Liver (tissue), 9 donors: ENCODE measurements around the gene GALNT17. TPM values are rescaled to one million over a fixed set of nuclear protein-coding genes. Genes with fewer than 3 reads are reported as not detected.

Experiments used
- DNase-seq: peaks from one replicate; pipeline ENCODE4 v3.0.0-alpha.2; 2017; ENCODE audit warnings: low spot score
- H3K27ac ChIP-seq, 2 donors: one replicate each; pipeline ENCODE4 v1.7.0; 2013; ENCODE audit warnings: inconsistent platforms in 2 of 2, low read length in 2 of 2, control low read depth in 1 of 2, low read depth in 1 of 2, mild to moderate bottlenecking in 1 of 2
- H3K27me3 ChIP-seq, 4 donors: one replicate each; pipeline versions ENCODE4 v1.6.1 to v1.7.0; 2013; ENCODE audit warnings: low read length in 3 of 4, inconsistent platforms in 1 of 4, mild to moderate bottlenecking in 1 of 4, moderate library complexity in 1 of 4; ENCODE audit not compliant: control insufficient read depth in 4 of 4, insufficient read depth in 4 of 4
- H3K36me3 ChIP-seq, 4 donors: one replicate each; pipeline versions ENCODE4 v1.6.1 to v1.7.0; 2013; ENCODE audit warnings: low read length in 3 of 4, mild to moderate bottlenecking in 3 of 4, low read depth in 1 of 4, moderate library complexity in 1 of 4; ENCODE audit not compliant: control insufficient read depth in 4 of 4, insufficient read depth in 3 of 4
- H3K4me1 ChIP-seq, 4 donors: one replicate each; pipeline versions ENCODE4 v1.6.1 to v1.7.0; 2013; ENCODE audit warnings: low read length in 3 of 4, mild to moderate bottlenecking in 3 of 4, moderate library complexity in 1 of 4; ENCODE audit not compliant: control insufficient read depth in 4 of 4, insufficient read depth in 4 of 4
- H3K4me3 ChIP-seq, 3 donors: one replicate each; pipeline versions ENCODE4 v1.6.1 to v1.7.0; 2013; ENCODE audit warnings: low read length in 3 of 3, control low read depth in 1 of 3, low read depth in 1 of 3, mild to moderate bottlenecking in 1 of 3
- H3K9ac ChIP-seq, 2 donors: one replicate each; pipeline ENCODE4 v1.7.0; 2013; ENCODE audit warnings: low read length in 2 of 2, mild to moderate bottlenecking in 2 of 2, moderate library complexity in 2 of 2, control low read depth in 1 of 2, low read depth in 1 of 2
- H3K9me3 ChIP-seq, 4 donors: one replicate each; pipeline versions ENCODE4 v1.6.1 to v1.7.0; 2013; ENCODE audit warnings: low read length in 3 of 4; ENCODE audit not compliant: control insufficient read depth in 4 of 4
- CTCF ChIP-seq: fragments of 150-350 bp; IDR thresholded peaks from 2 replicates; pipeline ENCODE4 v1.5.1; 2017; ENCODE audit warnings: improper control_type of control experiment, low read depth, low read length; ENCODE audit not compliant: missing input control
- EGR1 ChIP-seq, 2 donors: IDR thresholded peaks; 2 replicates each; pipeline ENCODE4 v1.6.1; 2016 to 2018; ENCODE audit warnings: antibody characterized with exemption in 2 of 2, low read depth in 2 of 2
- FOXA1 ChIP-seq: IDR thresholded peaks from 2 replicates; pipeline ENCODE4 v1.6.1; 2016; ENCODE audit warnings: antibody characterized with exemption
- FOXA2 ChIP-seq: IDR thresholded peaks from 2 replicates; pipeline ENCODE4 v1.6.1; 2016; ENCODE audit warnings: antibody characterized with exemption
- GABPA ChIP-seq, 2 donors: IDR thresholded peaks in 1 of 2; conservative IDR thresholded peaks in 1 of 2; 2 replicates each; pipeline ENCODE4 v1.6.1; 2016; ENCODE audit warnings: antibody characterized with exemption in 2 of 2, mild to moderate bottlenecking in 1 of 2, moderate library complexity in 1 of 2
- HNF4A ChIP-seq, 2 donors: conservative IDR thresholded peaks; 2 replicates each; pipeline ENCODE4 v1.6.1; 2016; ENCODE audit warnings: antibody characterized with exemption in 2 of 2, mild to moderate bottlenecking in 2 of 2
- HNF4G ChIP-seq: IDR thresholded peaks from 2 replicates; pipeline ENCODE4 v1.6.1; 2016; ENCODE audit warnings: antibody characterized with exemption
- JUND ChIP-seq, 2 donors: IDR thresholded peaks; 2 replicates each; pipeline ENCODE4 v1.6.1; 2016; ENCODE audit warnings: antibody characterized with exemption in 2 of 2
- NR2F2 ChIP-seq: IDR thresholded peaks from 2 replicates; pipeline ENCODE4 v1.6.1; 2016; ENCODE audit warnings: antibody characterized with exemption
- RAD21 ChIP-seq, 2 donors: IDR thresholded peaks; 2 replicates each; pipeline ENCODE4 v1.6.1; 2016; ENCODE audit warnings: antibody characterized with exemption in 2 of 2, mild to moderate bottlenecking in 2 of 2
- RXRA ChIP-seq, 2 donors: IDR thresholded peaks; 2 replicates each; pipeline ENCODE4 v1.6.1; 2017 to 2018; ENCODE audit warnings: antibody characterized with exemption in 2 of 2, mild to moderate bottlenecking in 1 of 2
- SP1 ChIP-seq: IDR thresholded peaks from 2 replicates; pipeline ENCODE4 v1.6.1; 2018; ENCODE audit warnings: antibody characterized with exemption, mild to moderate bottlenecking
- TAF1 ChIP-seq: conservative IDR thresholded peaks from 2 replicates; pipeline ENCODE4 v1.6.1; 2016; ENCODE audit warnings: antibody characterized with exemption, mild to moderate bottlenecking
- YY1 ChIP-seq: IDR thresholded peaks from 2 replicates; pipeline ENCODE4 v1.6.1; 2016; ENCODE audit warnings: antibody characterized with exemption, mild to moderate bottlenecking
- WGBS: extraction: QIAGEN DNeasy Blood & Tissue Kit; methylation state at CpG from one replicate; pipeline ENCODE4 v1.1.7; 2013; 5-methylcytosine and 5-hydroxymethylcytosine counted together
- polyA plus RNA-seq, 2 donors: library from polyadenylated mRNA; stranded (reverse) in 1 of 2; unstranded in 1 of 2; fragments of 200-250 nt in 1 of 2; fragments of >200 nt in 1 of 2; fragmentation: Nextera tagmentation in 1 of 2; extraction: Ambion mirVana in 1 of 2; gene quantifications; one replicate each; pipeline versions ENCODE4 v1.2.1 to v1.2.3, GENCODE V29; 2013 to 2015
- total RNA-seq, 2 donors: library from RNA; depleted of rRNA; stranded (reverse); fragments of >200 nt; gene quantifications; one replicate each; pipeline ENCODE4 v1.2.3, GENCODE V29; 2014
- TF ChIP-seq, protein P1 (sequence below): IDR thresholded peaks from 2 replicates; pipeline ENCODE4 v1.6.1; 2016; ENCODE audit warnings: antibody characterized with exemption
- TF ChIP-seq, protein P2 (sequence below): IDR thresholded peaks from 2 replicates; pipeline ENCODE4 v1.6.1; 2016; ENCODE audit warnings: antibody characterized with exemption
- TF ChIP-seq, protein P3 (sequence below): IDR thresholded peaks from 2 replicates; pipeline ENCODE4 v1.6.1; 2016; ENCODE audit warnings: antibody characterized with exemption, mild to moderate bottlenecking
- TF ChIP-seq, protein P4 (sequence below): IDR thresholded peaks from 2 replicates; pipeline ENCODE4 v1.6.1; 2016; ENCODE audit warnings: antibody characterized with exemption
- donor health status: healthy.
- donor health status: healthy.
- donor health status: healthy.
- donor health status: healthy.
- donor health status: healthy.

Gene GALNT17
- under 1 TPM; 0.37 to 0.42 TPM for total RNA-seq
- polyA plus RNA-seq: under 1 TPM in 1 of 2 donors, not detected in 1; 0.10 TPM

DNA sequence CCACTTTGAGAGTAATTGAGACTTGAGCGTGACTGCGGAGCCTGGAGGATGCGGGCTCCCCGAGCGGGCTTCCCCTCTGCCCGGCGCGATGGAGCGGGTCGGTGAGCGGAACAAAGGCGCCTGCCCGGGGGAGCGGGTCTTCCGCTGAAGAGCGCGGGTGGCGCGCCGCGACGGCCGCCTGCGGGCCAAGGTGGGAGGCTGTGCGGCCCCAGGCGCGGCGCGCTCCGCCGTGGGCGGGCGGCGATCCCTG, at the start of gene GALNT17:
TSS of gene GALNT17 (plus strand) at position 18 of the 250 bp plus-strand sequence.
- Histone ChIP-seq H3K9ac (no peak within 1 kb of the TSS), H3K4me1 (peaks cover 5 to 18% (median 9%) of the 10 kb centered on the region in 4 donors), H3K27ac (no peak within 1 kb of the TSS), H3K36me3 (no peaks in the 10 kb centered on the region), H3K27me3 (peaks cover 0 to 25% (median 2%) of the 10 kb centered on the region in 4 donors), H3K4me3 (peak within 1 kb of the TSS in 1 of 3 donors; percentile 39), H3K9me3 (no peaks in the 10 kb centered on the region)
- no peak for DNase-seq
- 2% methylated on average over 34 of the region's 34 CpGs for WGBS
- TF ChIP-seq, protein P1, sequence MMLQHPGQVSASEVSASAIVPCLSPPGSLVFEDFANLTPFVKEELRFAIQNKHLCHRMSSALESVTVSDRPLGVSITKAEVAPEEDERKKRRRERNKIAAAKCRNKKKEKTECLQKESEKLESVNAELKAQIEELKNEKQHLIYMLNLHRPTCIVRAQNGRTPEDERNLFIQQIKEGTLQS: no peak
- TF ChIP-seq, protein P2, sequence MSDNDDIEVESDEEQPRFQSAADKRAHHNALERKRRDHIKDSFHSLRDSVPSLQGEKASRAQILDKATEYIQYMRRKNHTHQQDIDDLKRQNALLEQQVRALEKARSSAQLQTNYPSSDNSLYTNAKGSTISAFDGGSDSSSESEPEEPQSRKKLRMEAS: no peak
- TF ChIP-seq RXRA (IDR thresholded peaks at IDR 0.05) (no peak), TAF1 (no peak), GABPA (IDR thresholded peaks at IDR 0.05 in 1 of 2, conservative IDR thresholded peaks at IDR 0.05 in 1 of 2) (no peak), HNF4A (conservative IDR thresholded peaks at IDR 0.05) (no peak), YY1 (no peak), FOXA2 (no peak), SP1 (no peak), JUND (IDR thresholded peaks at IDR 0.05) (no peak), FOXA1 (no peak), HNF4G (no peak), NR2F2 (no peak), RAD21 (IDR thresholded peaks at IDR 0.05) (no peak), CTCF (no peak), EGR1 (IDR thresholded peaks at IDR 0.05; ENCODE audit: low read depth in 2 of 2) (no peak)
- TF ChIP-seq, protein P3, sequence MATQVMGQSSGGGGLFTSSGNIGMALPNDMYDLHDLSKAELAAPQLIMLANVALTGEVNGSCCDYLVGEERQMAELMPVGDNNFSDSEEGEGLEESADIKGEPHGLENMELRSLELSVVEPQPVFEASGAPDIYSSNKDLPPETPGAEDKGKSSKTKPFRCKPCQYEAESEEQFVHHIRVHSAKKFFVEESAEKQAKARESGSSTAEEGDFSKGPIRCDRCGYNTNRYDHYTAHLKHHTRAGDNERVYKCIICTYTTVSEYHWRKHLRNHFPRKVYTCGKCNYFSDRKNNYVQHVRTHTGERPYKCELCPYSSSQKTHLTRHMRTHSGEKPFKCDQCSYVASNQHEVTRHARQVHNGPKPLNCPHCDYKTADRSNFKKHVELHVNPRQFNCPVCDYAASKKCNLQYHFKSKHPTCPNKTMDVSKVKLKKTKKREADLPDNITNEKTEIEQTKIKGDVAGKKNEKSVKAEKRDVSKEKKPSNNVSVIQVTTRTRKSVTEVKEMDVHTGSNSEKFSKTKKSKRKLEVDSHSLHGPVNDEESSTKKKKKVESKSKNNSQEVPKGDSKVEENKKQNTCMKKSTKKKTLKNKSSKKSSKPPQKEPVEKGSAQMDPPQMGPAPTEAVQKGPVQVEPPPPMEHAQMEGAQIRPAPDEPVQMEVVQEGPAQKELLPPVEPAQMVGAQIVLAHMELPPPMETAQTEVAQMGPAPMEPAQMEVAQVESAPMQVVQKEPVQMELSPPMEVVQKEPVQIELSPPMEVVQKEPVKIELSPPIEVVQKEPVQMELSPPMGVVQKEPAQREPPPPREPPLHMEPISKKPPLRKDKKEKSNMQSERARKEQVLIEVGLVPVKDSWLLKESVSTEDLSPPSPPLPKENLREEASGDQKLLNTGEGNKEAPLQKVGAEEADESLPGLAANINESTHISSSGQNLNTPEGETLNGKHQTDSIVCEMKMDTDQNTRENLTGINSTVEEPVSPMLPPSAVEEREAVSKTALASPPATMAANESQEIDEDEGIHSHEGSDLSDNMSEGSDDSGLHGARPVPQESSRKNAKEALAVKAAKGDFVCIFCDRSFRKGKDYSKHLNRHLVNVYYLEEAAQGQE: no peak
- TF ChIP-seq, protein P4, sequence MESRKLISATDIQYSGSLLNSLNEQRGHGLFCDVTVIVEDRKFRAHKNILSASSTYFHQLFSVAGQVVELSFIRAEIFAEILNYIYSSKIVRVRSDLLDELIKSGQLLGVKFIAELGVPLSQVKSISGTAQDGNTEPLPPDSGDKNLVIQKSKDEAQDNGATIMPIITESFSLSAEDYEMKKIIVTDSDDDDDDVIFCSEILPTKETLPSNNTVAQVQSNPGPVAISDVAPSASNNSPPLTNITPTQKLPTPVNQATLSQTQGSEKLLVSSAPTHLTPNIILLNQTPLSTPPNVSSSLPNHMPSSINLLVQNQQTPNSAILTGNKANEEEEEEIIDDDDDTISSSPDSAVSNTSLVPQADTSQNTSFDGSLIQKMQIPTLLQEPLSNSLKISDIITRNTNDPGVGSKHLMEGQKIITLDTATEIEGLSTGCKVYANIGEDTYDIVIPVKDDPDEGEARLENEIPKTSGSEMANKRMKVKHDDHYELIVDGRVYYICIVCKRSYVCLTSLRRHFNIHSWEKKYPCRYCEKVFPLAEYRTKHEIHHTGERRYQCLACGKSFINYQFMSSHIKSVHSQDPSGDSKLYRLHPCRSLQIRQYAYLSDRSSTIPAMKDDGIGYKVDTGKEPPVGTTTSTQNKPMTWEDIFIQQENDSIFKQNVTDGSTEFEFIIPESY: no peak
